Chondrocyte (in vitro differentiated cells): Measurements from ENCODE around the gene HMCES. TPM values are rescaled to one million over a fixed set of nuclear protein-coding genes. Genes with fewer than 3 reads are reported as not detected.
A peak's percentile ranks its signal among the peaks of the same experiment; 100 is the strongest.

Experiments
- DNase-seq: peaks from one replicate; pipeline ENCODE4 v3.0.0; 2021; ENCODE audit warnings: mixed read lengths, low spot score
- H3K27ac Mint-ChIP-seq: one replicate; pipeline ENCODE4 v1.8.0; 2021; ENCODE audit warnings: mild to moderate bottlenecking, moderate library complexity, mixed read lengths; ENCODE audit not compliant: unreplicated experiment
- H3K27me3 Mint-ChIP-seq: 2 replicates; pipeline ENCODE4 v1.8.0; 2021; ENCODE audit warnings: low read depth, mixed read lengths
- H3K36me3 Mint-ChIP-seq: 2 replicates; pipeline ENCODE4 v1.8.0; 2021; ENCODE audit warnings: low read depth, mixed read lengths
- H3K4me1 Mint-ChIP-seq: 2 replicates; pipeline ENCODE4 v1.8.0; 2021; ENCODE audit warnings: low read depth, mild to moderate bottlenecking, mixed read lengths
- H3K4me3 Mint-ChIP-seq: one replicate; pipeline ENCODE4 v1.8.0; 2021; ENCODE audit warnings: mild to moderate bottlenecking, moderate library complexity, mixed read lengths; ENCODE audit not compliant: unreplicated experiment
- H3K9me3 Mint-ChIP-seq: 2 replicates; pipeline ENCODE4 v1.8.0; 2021; ENCODE audit warnings: low read depth, mixed read lengths
- total RNA-seq: library from RNA; stranded (reverse); gene quantifications from 3 replicates; pipeline ENCODE4 v1.2.1, GENCODE V29; 2021
- TF ChIP-seq, protein P1 (sequence below): fragments of 200-600 bp; sonication (generic); IDR thresholded peaks from 2 replicates; pipeline ENCODE4 v1.5.0; 2021; ENCODE audit warnings: antibody characterized with exemption, mild to moderate bottlenecking, moderate library complexity

HMCES gene
- total RNA-seq, 1 donor from 2014 or later: 25.9 TPM

DNA sequence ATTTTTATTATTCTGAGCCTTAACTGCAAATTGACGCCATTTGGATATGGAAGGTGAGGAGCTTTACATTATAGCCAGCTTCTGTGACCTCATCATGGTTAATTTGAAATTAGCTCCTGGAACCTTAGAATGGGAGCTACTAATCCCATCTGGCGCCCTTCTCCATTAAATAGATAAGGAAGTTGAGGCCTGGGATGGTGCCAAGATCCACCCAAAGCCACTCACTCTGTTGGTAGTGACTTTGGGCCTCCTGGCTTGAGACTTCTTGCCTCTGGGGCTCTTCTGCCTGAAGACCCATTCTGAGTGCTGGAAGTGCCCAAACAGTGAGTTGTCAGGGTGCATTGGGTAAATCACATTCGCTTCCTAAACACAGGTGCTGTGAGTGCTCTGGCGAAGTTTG lies 12.0 kb upstream of the HMCES start:
- Mint-ChIP-seq H3K4me1 (no peaks in the 10 kb centered on the region), H3K9me3 (no peaks in the 10 kb centered on the region), H3K27me3 (no peaks in the 10 kb centered on the region), H3K4me3 (no peak overlapping the region), H3K27ac (no peak overlapping the region), H3K36me3 (peaks cover 60% of the 10 kb centered on the region)
- peak; percentile 18 for DNase-seq
- TF ChIP-seq, protein P1, sequence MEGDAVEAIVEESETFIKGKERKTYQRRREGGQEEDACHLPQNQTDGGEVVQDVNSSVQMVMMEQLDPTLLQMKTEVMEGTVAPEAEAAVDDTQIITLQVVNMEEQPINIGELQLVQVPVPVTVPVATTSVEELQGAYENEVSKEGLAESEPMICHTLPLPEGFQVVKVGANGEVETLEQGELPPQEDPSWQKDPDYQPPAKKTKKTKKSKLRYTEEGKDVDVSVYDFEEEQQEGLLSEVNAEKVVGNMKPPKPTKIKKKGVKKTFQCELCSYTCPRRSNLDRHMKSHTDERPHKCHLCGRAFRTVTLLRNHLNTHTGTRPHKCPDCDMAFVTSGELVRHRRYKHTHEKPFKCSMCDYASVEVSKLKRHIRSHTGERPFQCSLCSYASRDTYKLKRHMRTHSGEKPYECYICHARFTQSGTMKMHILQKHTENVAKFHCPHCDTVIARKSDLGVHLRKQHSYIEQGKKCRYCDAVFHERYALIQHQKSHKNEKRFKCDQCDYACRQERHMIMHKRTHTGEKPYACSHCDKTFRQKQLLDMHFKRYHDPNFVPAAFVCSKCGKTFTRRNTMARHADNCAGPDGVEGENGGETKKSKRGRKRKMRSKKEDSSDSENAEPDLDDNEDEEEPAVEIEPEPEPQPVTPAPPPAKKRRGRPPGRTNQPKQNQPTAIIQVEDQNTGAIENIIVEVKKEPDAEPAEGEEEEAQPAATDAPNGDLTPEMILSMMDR: no peak

DNA sequence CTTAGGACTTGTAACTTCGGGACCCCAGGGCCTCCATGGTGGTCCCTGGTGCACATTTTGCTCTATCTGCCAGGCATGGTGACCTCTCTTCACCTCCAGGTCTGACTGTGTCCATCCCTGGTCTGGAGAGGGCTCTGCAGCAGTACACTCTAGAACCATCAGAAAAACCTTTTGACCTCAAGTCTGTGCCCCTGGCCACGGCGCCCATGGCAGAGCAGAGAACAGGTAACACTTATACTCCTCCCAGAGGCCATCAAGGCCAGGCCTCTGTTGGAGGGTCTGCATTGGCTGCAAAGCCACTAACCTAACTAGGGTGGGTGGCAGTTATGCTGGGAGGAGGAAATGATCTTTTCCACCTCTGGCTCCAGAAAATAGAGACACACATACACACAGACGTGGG lies 10.3 kb upstream of the HMCES start:
- no peaks in the 10 kb centered on the region for H3K4me1 Mint-ChIP-seq
- H3K27ac Mint-ChIP-seq: peak overlapping the region; percentile 36
- H3K36me3 Mint-ChIP-seq: peaks cover 55% of the 10 kb centered on the region
- DNase-seq: peak; percentile 22
- TF ChIP-seq, protein P1: no peak
- no peak overlapping the region for H3K4me3 Mint-ChIP-seq
- H3K9me3 Mint-ChIP-seq: no peaks in the 10 kb centered on the region
- no peaks in the 10 kb centered on the region for H3K27me3 Mint-ChIP-seq

DNA sequence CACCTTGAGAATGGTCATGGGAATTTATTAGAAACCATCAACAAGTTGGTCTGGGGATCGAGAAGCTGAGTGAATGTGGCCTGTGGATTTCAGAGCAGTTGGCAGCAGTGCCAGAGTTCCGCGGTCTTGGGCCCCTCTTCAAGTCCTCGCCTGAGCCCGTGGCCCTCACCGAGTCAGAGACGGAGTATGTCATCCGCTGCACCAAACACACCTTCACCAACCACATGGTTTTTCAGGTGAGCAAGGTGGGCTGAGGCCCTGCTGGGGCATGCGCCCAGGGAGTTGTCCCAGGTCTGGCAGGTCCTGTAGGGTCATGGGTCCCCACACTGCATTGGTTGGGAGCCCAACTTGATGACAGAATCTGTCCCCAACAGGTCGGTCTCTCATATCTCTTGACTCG lies 7.0 kb upstream of the HMCES start:
- Mint-ChIP-seq H3K4me1 (no peaks in the 10 kb centered on the region), H3K27me3 (no peaks in the 10 kb centered on the region), H3K4me3 (no peak overlapping the region), H3K9me3 (no peaks in the 10 kb centered on the region), H3K36me3 (peaks cover 62% of the 10 kb centered on the region), H3K27ac (no peak overlapping the region)
- TF ChIP-seq, protein P1: no peak
- DNase-seq: no peak

DNA sequence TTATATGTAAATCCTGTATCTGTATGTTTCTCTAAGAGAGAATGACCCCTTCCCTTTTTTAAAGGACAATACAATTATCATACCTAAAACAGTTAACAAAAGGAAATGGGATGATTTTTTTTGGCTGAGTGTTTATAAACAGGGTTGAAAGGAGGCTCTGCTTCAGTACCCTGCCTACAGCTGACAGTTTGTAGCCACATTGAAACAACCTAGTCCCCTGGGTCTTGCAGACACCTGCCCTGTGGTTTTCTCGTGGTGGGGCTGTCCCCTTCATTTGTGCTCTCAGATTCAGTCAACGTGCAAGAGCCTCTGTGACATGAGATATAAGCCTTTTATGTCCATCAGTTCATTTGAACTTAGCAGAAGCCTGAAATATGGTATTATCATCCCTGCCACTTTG lies 2.3 kb upstream of the HMCES start:
- no peak for DNase-seq
- Mint-ChIP-seq H3K9me3 (no peaks in the 10 kb centered on the region), H3K4me1 (peaks cover 21% of the 10 kb centered on the region), H3K36me3 (peaks cover 37% of the 10 kb centered on the region), H3K4me3 (no peak overlapping the region), H3K27me3 (no peaks in the 10 kb centered on the region), H3K27ac (no peak overlapping the region)
- TF ChIP-seq, protein P1: no peak

DNA sequence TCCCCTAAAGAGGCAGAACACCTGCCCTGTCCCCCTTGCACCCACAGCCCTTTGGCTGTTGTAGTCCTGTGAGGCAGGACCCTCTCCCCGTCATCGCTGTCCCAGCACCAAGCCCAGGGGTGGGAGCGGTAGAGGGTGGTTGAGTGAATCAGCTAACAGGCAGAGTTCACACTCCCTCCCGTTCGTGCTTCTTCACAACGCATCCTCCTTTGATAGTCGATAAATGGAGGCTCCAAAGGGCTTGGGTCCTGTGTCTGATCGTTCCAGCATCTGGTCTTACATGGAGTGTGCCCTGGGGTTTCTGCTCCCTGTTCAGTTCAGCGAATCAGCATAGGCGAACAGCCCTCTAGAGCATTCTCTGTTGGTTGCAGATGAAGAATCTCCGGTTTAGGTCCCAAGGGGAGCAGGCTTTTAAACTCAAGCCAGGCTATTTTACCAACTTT lies 820 bp upstream of the HMCES start:
- DNase-seq: no peak
- Mint-ChIP-seq H3K27me3 (no peaks in the 10 kb centered on the region), H3K36me3 (peaks cover 31% of the 10 kb centered on the region), H3K4me3 (peak overlapping the region; percentile 85), H3K9me3 (no peaks in the 10 kb centered on the region), H3K4me1 (peaks cover 21% of the 10 kb centered on the region), H3K27ac (peak overlapping the region; percentile 97)
- TF ChIP-seq, protein P1: no peak
